ENCODE measurements around the gene LHX4. TPM values are rescaled to one million over a fixed set of nuclear protein-coding genes. Genes with fewer than 3 reads are reported as not detected.

The LHX4 gene
- total and polyA plus RNA-seq, 2 of the 13 experiments (the other 11 are each of a cell fraction or from before 2014, with no cell fraction given): 0.03 to 0.07 TPM

DNA sequence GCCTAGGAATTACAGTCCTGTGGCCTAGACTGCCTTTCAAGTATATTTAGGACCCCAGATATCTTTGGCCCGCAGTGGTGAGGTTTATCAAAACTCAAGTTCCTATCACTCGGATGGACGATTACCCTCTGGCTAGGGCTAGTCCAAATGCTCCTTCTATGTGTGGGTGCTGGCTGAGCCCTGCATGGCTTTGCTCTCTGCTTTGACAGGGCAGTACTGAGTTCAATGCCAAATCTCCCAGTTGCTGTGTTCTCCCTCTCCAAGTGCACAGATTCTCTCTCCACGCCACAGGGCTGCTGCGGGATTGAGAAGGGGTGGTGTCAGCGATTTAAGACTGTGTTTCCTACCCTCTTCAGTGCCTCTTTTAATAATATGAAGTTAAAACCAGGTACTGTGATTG lies 97.0 kb downstream of the LHX4 start:
- in situ Hi-C loops (cut with HindIII; ENCODE audit: extremely low pct_ligation_motif_present, low pct_unique_long_range_greater_than_20kb): no loop called here
- no peak for FAIRE-seq
- Histone ChIP-seq H3K36me3 (replicated peaks in 1 of 2; ENCODE audit: control insufficient read depth in 1 of 2, insufficient read depth in 2 of 2, low read length in 2 of 2) (no peaks in the 10 kb centered on the region; a peak in 1 of 5 replicates), H3K79me2 (ENCODE audit: insufficient read depth, low read length) (no peaks in the 10 kb centered on the region), H3K4me3 (replicated peaks in 1 of 3; ENCODE audit: insufficient read depth in 1 of 3, low read depth in 2 of 3, low read length in 3 of 3) (no peak overlapping the region), H3K4me2 (ENCODE audit: low read depth, low read length) (no peak overlapping the region), H3K27me3 (ENCODE audit: control insufficient read depth in 1 of 2, insufficient read depth in 2 of 2, low read length in 2 of 2) (no peaks in the 10 kb centered on the region), H4K20me1 (ENCODE audit: insufficient read depth, low read length) (no peaks in the 10 kb centered on the region), H3K9ac (ENCODE audit: insufficient read depth, low read depth, low read length) (no peak overlapping the region), H2AFZ (ENCODE audit: low read length) (no peak overlapping the region), H3K9me3 (ENCODE audit: low read length) (peaks cover 5% of the 10 kb centered on the region; the same call in 1 of the 2 replicates), H3K4me1 (ENCODE audit: insufficient read depth, low read length) (no peaks in the 10 kb centered on the region), H3K27ac (ENCODE audit: extremely low read length, insufficient read depth, low read length) (no peak overlapping the region)
- ChIA-PET POLR2A (no interaction called here), CTCF (ENCODE audit: low intra/inter-chr PET ratio, low total read pairs) (no interaction called here)
- intact Hi-C loops (cut with micrococcal nuclease; ENCODE audit: unreplicated experiment): no loop called here
- 97% methylated on average over 6 of the region's 6 CpGs for WGBS (ENCODE audit: low lambda C conversion rate)
- DNase-seq (ENCODE audit: low spot score): no peak
- ATAC-seq: no peak
- no TSS peak for BruUV-seq (replicated peaks)
- TF ChIP-seq ARNTL (CRISPR knock-in tag; IDR thresholded peaks at IDR 0.05) (no peak), ZNF784 (CRISPR knock-in tag; IDR thresholded peaks at IDR 0.05; ENCODE audit: borderline replicate concordance) (no peak), ATF5 (CRISPR knock-in tag; IDR thresholded peaks at IDR 0.05; ENCODE audit: low read depth) (no peak), ZNF550 (CRISPR knock-in tag; IDR thresholded peaks at IDR 0.05; ENCODE audit: borderline replicate concordance) (no peak), MLLT10 (CRISPR knock-in tag; IDR thresholded peaks at IDR 0.05) (no peak), PHF8 (CRISPR knock-in tag; IDR thresholded peaks at IDR 0.05) (no peak), ZNF143 (CRISPR knock-in tag; IDR thresholded peaks at IDR 0.05) (no peak), ZBTB34 (CRISPR knock-in tag; IDR thresholded peaks at IDR 0.05) (no peak)
- TF ChIP-seq, protein P1, sequence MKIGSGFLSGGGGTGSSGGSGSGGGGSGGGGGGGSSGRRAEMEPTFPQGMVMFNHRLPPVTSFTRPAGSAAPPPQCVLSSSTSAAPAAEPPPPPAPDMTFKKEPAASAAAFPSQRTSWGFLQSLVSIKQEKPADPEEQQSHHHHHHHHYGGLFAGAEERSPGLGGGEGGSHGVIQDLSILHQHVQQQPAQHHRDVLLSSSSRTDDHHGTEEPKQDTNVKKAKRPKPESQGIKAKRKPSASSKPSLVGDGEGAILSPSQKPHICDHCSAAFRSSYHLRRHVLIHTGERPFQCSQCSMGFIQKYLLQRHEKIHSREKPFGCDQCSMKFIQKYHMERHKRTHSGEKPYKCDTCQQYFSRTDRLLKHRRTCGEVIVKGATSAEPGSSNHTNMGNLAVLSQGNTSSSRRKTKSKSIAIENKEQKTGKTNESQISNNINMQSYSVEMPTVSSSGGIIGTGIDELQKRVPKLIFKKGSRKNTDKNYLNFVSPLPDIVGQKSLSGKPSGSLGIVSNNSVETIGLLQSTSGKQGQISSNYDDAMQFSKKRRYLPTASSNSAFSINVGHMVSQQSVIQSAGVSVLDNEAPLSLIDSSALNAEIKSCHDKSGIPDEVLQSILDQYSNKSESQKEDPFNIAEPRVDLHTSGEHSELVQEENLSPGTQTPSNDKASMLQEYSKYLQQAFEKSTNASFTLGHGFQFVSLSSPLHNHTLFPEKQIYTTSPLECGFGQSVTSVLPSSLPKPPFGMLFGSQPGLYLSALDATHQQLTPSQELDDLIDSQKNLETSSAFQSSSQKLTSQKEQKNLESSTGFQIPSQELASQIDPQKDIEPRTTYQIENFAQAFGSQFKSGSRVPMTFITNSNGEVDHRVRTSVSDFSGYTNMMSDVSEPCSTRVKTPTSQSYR (CRISPR knock-in tag; IDR thresholded peaks at IDR 0.05; ENCODE audit: borderline replicate concordance): no peak
- TF ChIP-seq, protein P2, sequence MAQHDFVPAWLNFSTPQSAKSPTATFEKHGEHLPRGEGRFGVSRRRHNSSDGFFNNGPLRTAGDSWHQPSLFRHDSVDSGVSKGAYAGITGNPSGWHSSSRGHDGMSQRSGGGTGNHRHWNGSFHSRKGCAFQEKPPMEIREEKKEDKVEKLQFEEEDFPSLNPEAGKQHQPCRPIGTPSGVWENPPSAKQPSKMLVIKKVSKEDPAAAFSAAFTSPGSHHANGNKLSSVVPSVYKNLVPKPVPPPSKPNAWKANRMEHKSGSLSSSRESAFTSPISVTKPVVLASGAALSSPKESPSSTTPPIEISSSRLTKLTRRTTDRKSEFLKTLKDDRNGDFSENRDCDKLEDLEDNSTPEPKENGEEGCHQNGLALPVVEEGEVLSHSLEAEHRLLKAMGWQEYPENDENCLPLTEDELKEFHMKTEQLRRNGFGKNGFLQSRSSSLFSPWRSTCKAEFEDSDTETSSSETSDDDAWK (CRISPR knock-in tag; IDR thresholded peaks at IDR 0.05): no peak
